ENCODE results near the gene TOM1L2. TPM values are rescaled to one million over a fixed set of nuclear protein-coding genes. Genes with fewer than 3 reads are reported as not detected.

Gene TOM1L2
- total RNA-seq, 1 donor from 2014 or later = 18.3 TPM

DNA sequence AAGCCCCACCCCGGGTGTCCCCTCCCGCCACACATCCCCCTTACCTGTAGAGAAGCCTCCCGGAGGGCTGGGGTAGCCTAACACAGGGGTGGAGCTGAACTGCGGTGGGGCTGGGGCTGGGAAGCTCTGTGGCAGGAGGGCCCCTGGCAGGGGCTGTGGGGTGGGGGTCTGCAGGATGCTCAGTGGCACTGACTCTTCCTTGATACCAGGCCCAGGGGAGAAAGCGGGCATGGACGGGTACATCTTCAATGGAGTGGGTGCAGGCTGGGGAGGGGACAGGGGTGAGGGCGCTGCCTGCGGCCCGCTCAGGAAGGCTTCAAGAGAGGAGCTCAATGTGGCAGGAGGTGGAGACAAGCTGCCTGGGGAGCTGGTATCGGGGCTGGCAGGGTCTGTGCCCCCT is 152.2 kb downstream of the TOM1L2 start:
- Mint-ChIP-seq H3K27me3 (no peaks in the 10 kb centered on the region), H3K9me3 (no peaks in the 10 kb centered on the region), H3K4me1 (peaks cover 43% of the 10 kb centered on the region), H3K36me3 (ENCODE audit: low read depth) (peaks cover 39% of the 10 kb centered on the region), H3K4me3 (no peak overlapping the region), H3K27ac (no peak overlapping the region)
- ATAC-seq (ENCODE audit: low read depth) (no peak), DNase-seq (no peak)
- ChIA-PET POLR2A (interaction anchor here (1.0 to 2.0 kb wide), 4 partner anchors 14 to 137 kb away, joined by 4 to 10 read pairs (median 6); partner anchors contain the start of gene SREBF1), CTCF (interaction anchor here (0.6 to 2.3 kb wide), 2 partner anchors 8 to 139 kb away, joined by 3 to 6 read pairs; no protein-coding TSS in a partner anchor)
- intact Hi-C loops (cut with micrococcal nuclease) = loop anchor here (5.0 to 10.0 kb wide), 3 partner anchors 152 to 965 kb away; partner anchors contain the start of genes DRC3, MPRIP, TOM1L2 and TVP23B
- TF ChIP-seq, protein P1, sequence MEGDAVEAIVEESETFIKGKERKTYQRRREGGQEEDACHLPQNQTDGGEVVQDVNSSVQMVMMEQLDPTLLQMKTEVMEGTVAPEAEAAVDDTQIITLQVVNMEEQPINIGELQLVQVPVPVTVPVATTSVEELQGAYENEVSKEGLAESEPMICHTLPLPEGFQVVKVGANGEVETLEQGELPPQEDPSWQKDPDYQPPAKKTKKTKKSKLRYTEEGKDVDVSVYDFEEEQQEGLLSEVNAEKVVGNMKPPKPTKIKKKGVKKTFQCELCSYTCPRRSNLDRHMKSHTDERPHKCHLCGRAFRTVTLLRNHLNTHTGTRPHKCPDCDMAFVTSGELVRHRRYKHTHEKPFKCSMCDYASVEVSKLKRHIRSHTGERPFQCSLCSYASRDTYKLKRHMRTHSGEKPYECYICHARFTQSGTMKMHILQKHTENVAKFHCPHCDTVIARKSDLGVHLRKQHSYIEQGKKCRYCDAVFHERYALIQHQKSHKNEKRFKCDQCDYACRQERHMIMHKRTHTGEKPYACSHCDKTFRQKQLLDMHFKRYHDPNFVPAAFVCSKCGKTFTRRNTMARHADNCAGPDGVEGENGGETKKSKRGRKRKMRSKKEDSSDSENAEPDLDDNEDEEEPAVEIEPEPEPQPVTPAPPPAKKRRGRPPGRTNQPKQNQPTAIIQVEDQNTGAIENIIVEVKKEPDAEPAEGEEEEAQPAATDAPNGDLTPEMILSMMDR (IDR thresholded peaks at IDR 0.05) = no peak

DNA sequence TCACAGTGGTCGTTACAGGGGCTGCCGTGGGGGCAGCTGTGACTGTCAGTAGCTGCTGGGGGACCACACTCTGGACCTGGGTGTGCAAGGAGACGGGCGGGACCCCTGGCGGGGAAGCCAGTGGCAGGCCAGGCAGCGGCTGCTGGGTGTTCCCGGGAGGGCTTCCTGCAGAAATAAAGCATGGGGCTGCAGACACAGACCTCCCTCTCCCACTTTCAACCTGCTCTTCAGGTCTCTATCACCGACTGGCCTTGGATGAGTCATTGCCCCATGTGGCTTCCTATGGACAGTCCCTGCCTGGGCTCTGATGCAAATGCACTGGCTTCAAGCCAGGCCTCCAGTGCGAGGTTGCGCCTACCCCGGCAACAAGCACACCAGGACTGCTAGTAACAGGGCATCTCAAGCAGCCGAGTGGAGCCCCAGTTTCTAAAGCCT is 152.6 kb downstream of the TOM1L2 start:
- H3K27ac Mint-ChIP-seq = no peak overlapping the region
- ATAC-seq (ENCODE audit: low read depth) (peak; percentile 69), DNase-seq (peak; percentile 68)
- peak overlapping the region; percentile 24 for H3K4me3 Mint-ChIP-seq
- H3K4me1 Mint-ChIP-seq = peaks cover 38% of the 10 kb centered on the region
- no peaks in the 10 kb centered on the region for H3K27me3 Mint-ChIP-seq
- intact Hi-C loops (cut with micrococcal nuclease) = loop anchor here (1.0 kb wide), 1 partner anchor 15 kb away; no protein-coding TSS in a partner anchor
- TF ChIP-seq, protein P1 (IDR thresholded peaks at IDR 0.05) = no peak
- H3K9me3 Mint-ChIP-seq = no peaks in the 10 kb centered on the region
- peaks cover 44% of the 10 kb centered on the region for H3K36me3 Mint-ChIP-seq (ENCODE audit: low read depth)
- POLR2A ChIA-PET = interaction anchor here (0.6 to 2.0 kb wide), 5 partner anchors 15 to 143 kb away, joined by 3 to 10 read pairs (median 5); partner anchors contain the start of gene SREBF1
- CTCF ChIA-PET = interaction anchor here (2.3 kb wide), 1 partner anchor 8 kb away, joined by 6 read pairs; no protein-coding TSS in a partner anchor

DNA sequence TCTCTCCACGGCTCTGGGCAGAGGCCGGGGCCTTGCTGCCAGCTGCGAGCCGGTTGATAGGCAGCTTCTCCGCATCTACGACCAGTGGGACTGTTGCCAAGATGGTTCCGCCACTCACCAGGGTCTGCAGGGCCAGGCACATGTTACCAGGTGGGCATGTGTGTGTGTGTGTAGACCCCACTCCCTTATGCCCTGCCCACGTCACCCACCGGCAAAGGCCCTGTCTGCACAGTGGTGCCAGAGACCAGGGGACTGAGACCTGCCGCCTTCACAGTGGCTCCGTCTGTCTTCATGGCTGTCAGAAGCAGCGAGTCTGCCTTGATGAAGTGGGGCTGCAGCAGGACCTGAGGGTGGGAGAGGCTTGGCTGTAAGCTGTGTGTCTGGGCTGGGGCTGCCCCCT is 153.1 kb downstream of the TOM1L2 start:
- H3K4me1 Mint-ChIP-seq = peaks cover 33% of the 10 kb centered on the region
- H3K4me3 Mint-ChIP-seq = peak overlapping the region; percentile 24
- ChIA-PET CTCF (no interaction called here), POLR2A (interaction anchor here (0.6 to 1.7 kb wide), 3 partner anchors 17 to 143 kb away, joined by 3 to 10 read pairs (median 3); partner anchors contain the start of gene SREBF1)
- no peak overlapping the region for H3K27ac Mint-ChIP-seq
- peaks cover 48% of the 10 kb centered on the region for H3K36me3 Mint-ChIP-seq (ENCODE audit: low read depth)
- H3K27me3 Mint-ChIP-seq = no peaks in the 10 kb centered on the region
- no peak for DNase-seq
- TF ChIP-seq, protein P1 (IDR thresholded peaks at IDR 0.05) = no peak
- H3K9me3 Mint-ChIP-seq = no peaks in the 10 kb centered on the region
- ATAC-seq (ENCODE audit: low read depth) = no peak
- intact Hi-C loops (cut with micrococcal nuclease) = loop anchor here (1.0 kb wide), 1 partner anchor 15 kb away; no protein-coding TSS in a partner anchor

DNA sequence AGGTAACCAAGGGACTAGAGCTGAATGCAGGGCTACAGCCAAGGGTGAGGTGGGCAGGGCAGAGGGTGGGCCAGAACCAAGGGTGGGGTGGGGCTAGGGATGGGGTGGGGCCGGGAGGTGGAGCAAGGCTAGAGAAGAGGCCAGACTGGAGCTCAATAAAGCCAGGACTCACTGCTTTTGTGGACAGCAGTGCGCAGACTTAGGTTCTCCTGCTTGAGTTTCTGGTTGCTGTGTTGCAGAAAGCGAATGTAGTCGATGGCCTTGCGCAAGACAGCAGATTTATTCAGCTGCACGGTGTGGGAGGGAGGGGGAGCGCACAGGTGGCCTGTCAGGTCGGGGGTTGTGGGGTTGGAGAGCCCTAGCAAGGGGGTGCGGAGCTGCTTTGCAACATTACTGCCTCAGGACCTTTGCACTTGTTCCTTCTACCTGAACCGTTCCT is 154.1 kb downstream of the TOM1L2 start:
- TF ChIP-seq, protein P1 (IDR thresholded peaks at IDR 0.05) = no peak
- peaks cover 26% of the 10 kb centered on the region for H3K4me1 Mint-ChIP-seq
- no peak overlapping the region for H3K27ac Mint-ChIP-seq
- ChIA-PET CTCF (no interaction called here), POLR2A (interaction anchor here (0.6 to 1.0 kb wide), 2 partner anchors 18 to 21 kb away, joined by 6 read pairs; no protein-coding TSS in a partner anchor)
- no peaks in the 10 kb centered on the region for H3K27me3 Mint-ChIP-seq
- DNase-seq (no peak), ATAC-seq (ENCODE audit: low read depth) (peak; percentile 25)
- intact Hi-C loops (cut with micrococcal nuclease) = no loop called here
- no peaks in the 10 kb centered on the region for H3K9me3 Mint-ChIP-seq
- no peak overlapping the region for H3K4me3 Mint-ChIP-seq
- peaks cover 50% of the 10 kb centered on the region for H3K36me3 Mint-ChIP-seq (ENCODE audit: low read depth)

DNA sequence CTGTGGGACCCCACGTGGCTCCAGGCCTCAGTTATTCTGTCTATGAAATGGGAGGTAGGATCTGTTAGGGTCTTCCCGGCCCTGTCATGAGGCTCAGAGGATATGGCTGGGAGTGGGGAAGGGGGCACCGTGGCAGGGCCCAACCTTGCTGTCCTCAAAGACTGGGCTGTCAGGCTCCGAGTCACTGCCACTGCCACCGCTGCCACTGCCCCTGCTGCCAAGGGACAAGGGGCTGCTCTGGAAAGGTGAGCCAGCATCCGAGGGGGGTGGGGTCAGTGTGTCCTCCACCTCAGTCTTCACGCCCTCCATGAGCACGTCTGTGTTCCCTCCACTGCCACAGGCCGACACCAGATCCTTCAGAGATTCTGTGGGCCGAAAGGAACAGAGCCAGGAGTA is 154.7 kb downstream of the TOM1L2 start:
- ChIA-PET POLR2A (interaction anchor here (0.6 to 1.0 kb wide), 2 partner anchors 19 to 22 kb away, joined by 6 read pairs; no protein-coding TSS in a partner anchor), CTCF (no interaction called here)
- H3K27ac Mint-ChIP-seq = no peak overlapping the region
- ATAC-seq (ENCODE audit: low read depth) (no peak), DNase-seq (no peak)
- peaks cover 21% of the 10 kb centered on the region for H3K4me1 Mint-ChIP-seq
- H3K9me3 Mint-ChIP-seq = no peaks in the 10 kb centered on the region
- H3K27me3 Mint-ChIP-seq = no peaks in the 10 kb centered on the region
- TF ChIP-seq, protein P1 (IDR thresholded peaks at IDR 0.05) = no peak
- H3K4me3 Mint-ChIP-seq = no peak overlapping the region
- peaks cover 51% of the 10 kb centered on the region for H3K36me3 Mint-ChIP-seq (ENCODE audit: low read depth)
- intact Hi-C loops (cut with micrococcal nuclease) = no loop called here

Data from activated B cell treated with CpG ODN at 0.5 μM for 24 hours (primary cell).